SK-N-SH (cell line): Measurements from ENCODE around the gene CGB8. TPM values are rescaled to one million over a fixed set of nuclear protein-coding genes. Genes with fewer than 3 reads are reported as not detected.

Source experiments
- CTCF ChIA-PET: fragments of 300-600, 350-600 bp; formaldehyde crosslinking; extraction: SDS; loops from one replicate; lab custom pipeline; 2021; lab: Yijun Ruan, JAX
- POLR2A ChIA-PET: fragments of 350-600 bp; sonication (Branson Sonifier 250); formaldehyde crosslinking; extraction: SDS; loops from one replicate; lab custom pipeline; 2020; ENCODE audit warnings: antibody characterized with exemption, inconsistent platforms; lab: Yijun Ruan, JAX
- DNase-seq: peaks from one replicate; pipeline ENCODE4 v3.0.0; 2012
- H2AFZ ChIP-seq: fragments of 200-600 bp; sonication (generic); 2 replicates; pipeline ENCODE4 v1.8.1; 2016; ENCODE audit warnings: antibody characterized with exemption, mild to moderate bottlenecking, low read depth
- H3F3A ChIP-seq: fragments of 200-600 bp; sonication (generic); replicated peaks from 2 replicates; pipeline ENCODE3; 2016; ENCODE audit warnings: antibody characterized with exemption, mild to moderate bottlenecking; ENCODE audit not compliant: insufficient read depth
- H3K27ac ChIP-seq, 2 experiments: fragments of 200-500 bp in 1 of 2; fragments of 200-600 bp in 1 of 2; sonication (Bioruptor generic) in 1 of 2; sonication (generic), shearing (Covaris generic) in 1 of 2; 2 replicates each; pipeline versions ENCODE4 v1.5.1 to v1.6.1; 2014 to 2016; ENCODE audit warnings: low read depth in 2 of 2, inconsistent platforms in 1 of 2, low read length in 1 of 2, mild to moderate bottlenecking in 1 of 2, mixed read lengths in 1 of 2
- H3K27me3 ChIP-seq: fragments of 200-600 bp; sonication (generic), shearing (Covaris generic); 2 replicates; pipeline ENCODE4 v1.6.1; 2016; ENCODE audit warnings: mixed run types; ENCODE audit not compliant: insufficient read depth
- H3K36me3 ChIP-seq, 2 experiments: fragments of 200-500 bp in 1 of 2; fragments of 200-600 bp in 1 of 2; sonication (Bioruptor generic) in 1 of 2; sonication (generic) in 1 of 2; replicated peaks in 1 of 2; 2 replicates each; pipeline versions ENCODE3 to v1.5.1; 2014 to 2016; ENCODE audit warnings: low read length in 1 of 2, mild to moderate bottlenecking in 1 of 2; ENCODE audit not compliant: insufficient read depth in 2 of 2, control insufficient read depth in 1 of 2
- H3K4me1 ChIP-seq, 2 experiments: fragments of 200-500 bp in 1 of 2; fragments of 200-600 bp in 1 of 2; sonication (Bioruptor generic) in 1 of 2; sonication (generic), shearing (Covaris generic) in 1 of 2; 2 replicates each; pipeline versions ENCODE4 v1.5.1 to v1.6.1; 2014 to 2016; ENCODE audit warnings: low read depth in 1 of 2, low read length in 1 of 2, mixed run types in 1 of 2; ENCODE audit not compliant: insufficient read depth in 2 of 2, control insufficient read depth in 1 of 2
- H3K4me2 ChIP-seq: fragments of 200-600 bp; sonication (generic), shearing (Covaris generic); 2 replicates; pipeline ENCODE4 v1.6.1; 2017; ENCODE audit warnings: mixed run types
- H3K4me3 ChIP-seq, 2 experiments: fragments of 200-500 bp in 1 of 2; fragments of 200-600 bp in 1 of 2; sonication (Bioruptor generic) in 1 of 2; sonication (generic), shearing (Covaris generic) in 1 of 2; 2 replicates each; pipeline versions ENCODE4 v1.5.1 to v1.8.1; 2014 to 2016; ENCODE audit warnings: low read depth in 2 of 2, inconsistent platforms in 1 of 2, low read length in 1 of 2, mild to moderate bottlenecking in 1 of 2, mixed read lengths in 1 of 2, moderate library complexity in 1 of 2
- H3K79me2 ChIP-seq: fragments of 200-600 bp; sonication (generic); 2 replicates; pipeline ENCODE4 v1.8.1; 2017; ENCODE audit warnings: mild to moderate bottlenecking; ENCODE audit not compliant: insufficient read depth
- H3K9ac ChIP-seq: fragments of 200-600 bp; sonication (generic); 2 replicates; pipeline ENCODE4 v1.6.1; 2017; ENCODE audit warnings: mixed run types
- H3K9me2 ChIP-seq: fragments of 200-600 bp; sonication (generic); 2 replicates; pipeline ENCODE4 v1.6.1; 2017; ENCODE audit warnings: mixed run types
- H3K9me3 ChIP-seq: fragments of 200-600 bp; sonication (generic); 2 replicates; pipeline ENCODE4 v1.6.1; 2017; ENCODE audit warnings: mixed run types, mild to moderate bottlenecking, moderate library complexity
- H4K20me1 ChIP-seq: fragments of 200-600 bp; sonication (generic); 2 replicates; pipeline ENCODE4 v1.6.1; 2017; ENCODE audit warnings: mild to moderate bottlenecking, mixed run types; ENCODE audit not compliant: insufficient read depth
- CHD2 ChIP-seq: fragments of 150-350 bp; IDR thresholded peaks from 2 replicates; pipeline ENCODE4 v1.6.1; 2018; ENCODE audit warnings: low read length; ENCODE audit not compliant: partially characterized antibody
- ELF1 ChIP-seq: IDR thresholded peaks from 2 replicates; pipeline ENCODE4 v1.4.0; 2012
- EZH2phosphoT487 ChIP-seq: fragments of 200-600 bp; sonication (generic); IDR thresholded peaks from 2 replicates; pipeline ENCODE4 v1.6.1; 2017; ENCODE audit warnings: low read depth, mixed run types, mild to moderate bottlenecking, antibody characterized with exemption, moderate library complexity, borderline replicate concordance
- IRF3 ChIP-seq: fragments of 150-350 bp; IDR thresholded peaks from 2 replicates; pipeline ENCODE4 v1.6.1; 2016; ENCODE audit warnings: mild to moderate bottlenecking, low read depth, low read length
- JUND ChIP-seq: IDR thresholded peaks from 2 replicates; pipeline ENCODE4 v1.4.0; 2012
- MAX ChIP-seq: IDR thresholded peaks from 2 replicates; pipeline ENCODE4 v1.4.0; 2012; ENCODE audit warnings: low read depth
- MXI1 ChIP-seq: IDR thresholded peaks from 2 replicates; pipeline ENCODE4 v1.6.1; 2012; ENCODE audit warnings: mild to moderate bottlenecking, low read depth, low read length, improper control_type of control experiment
- PBX3 ChIP-seq: IDR thresholded peaks from 2 replicates; pipeline ENCODE4; 2012
- RAD21 ChIP-seq: IDR thresholded peaks from 2 replicates; pipeline ENCODE4 v1.6.1; 2012; ENCODE audit warnings: mild to moderate bottlenecking, low read length
- RXRA ChIP-seq: IDR thresholded peaks from 2 replicates; pipeline ENCODE4 v1.4.0; 2012; ENCODE audit warnings: low read depth, mild to moderate bottlenecking, borderline replicate concordance
- SIN3A ChIP-seq: IDR thresholded peaks from 2 replicates; pipeline ENCODE4 v1.6.1; 2012; ENCODE audit warnings: low read depth, mild to moderate bottlenecking, low read length, moderate library complexity, borderline replicate concordance
- SMC3 ChIP-seq: IDR thresholded peaks from 2 replicates; pipeline ENCODE4 v1.6.1; 2012; ENCODE audit warnings: low read depth, low read length, improper control_type of control experiment
- TEAD4 ChIP-seq: IDR thresholded peaks from 2 replicates; pipeline ENCODE4 v1.4.0; 2012; ENCODE audit warnings: mild to moderate bottlenecking, borderline replicate concordance; ENCODE audit not compliant: insufficient read depth
- USF1 ChIP-seq: IDR thresholded peaks from 2 replicates; pipeline ENCODE4 v1.4.0; 2012; ENCODE audit warnings: low read depth, borderline replicate concordance
- YY1 ChIP-seq: IDR thresholded peaks from 2 replicates; pipeline ENCODE4 v1.4.0; 2012; ENCODE audit warnings: low read depth, mild to moderate bottlenecking
- ZBTB33 ChIP-seq: IDR thresholded peaks from 2 replicates; pipeline ENCODE4 v1.4.0; 2012; ENCODE audit warnings: low read depth, borderline replicate concordance
- WGBS: methylation state at CpG from one replicate; pipeline ENCODE4 v1.1.6; 2017; ENCODE audit warnings: low lambda C conversion rate; 5-methylcytosine and 5-hydroxymethylcytosine counted together
- polyA plus RNA-seq, 3 experiments: library from polyadenylated mRNA; depleted of rRNA; stranded (reverse); fragments of >200 nt; gene quantifications; 2 replicates each; pipeline ENCODE4 v1.2.3, GENCODE V29; 2012

Gene CGB8
- polyA plus RNA-seq, 1 of the 3 experiments (the other 2 are of a cell fraction), result 0.13 TPM

- TF ChIP-seq ZBTB33 (no peak), IRF3 (no peak)
Measured at GRCh38 chr19:49069026-49069425, 20.1 kb upstream of the CGB8 start (continued).

- WGBS, result 20% methylated on average over 1 of the region's 3 CpGs
Measured at GRCh38 chr19:49067554-49067953, 18.6 kb upstream of the CGB8 start.

GRCh38 chr19:49065905-49066512, 17.1 kb upstream of the CGB8 start:
- Histone ChIP-seq H3K27me3 (no peaks in the 10 kb centered on the region), H3K4me2 (no peak overlapping the region), H2AFZ (no peak overlapping the region), H3K36me3 (no peaks in the 10 kb centered on the region), H3K4me3 (no peak overlapping the region), H4K20me1 (no peaks in the 10 kb centered on the region), H3K9ac (no peak overlapping the region), H3K27ac (no peak overlapping the region), H3K79me2 (peaks cover 21% of the 10 kb centered on the region; the same call in 1 of the 2 replicates), H3K9me3 (no peaks in the 10 kb centered on the region), H3K4me1 (peaks cover 0 to 8% of the 10 kb centered on the region in 2 experiments; a peak in 1 of 4 replicates), H3F3A (peaks cover 3% of the 10 kb centered on the region), H3K9me2 (no peaks in the 10 kb centered on the region)
- ChIA-PET CTCF (interaction anchor here (0.8 to 1.6 kb wide), 2 partner anchors 8 to 48 kb away, joined by 3 to 6 read pairs; partner anchors contain the start of gene LIN7B), POLR2A (no interaction called here)
- DNase-seq, result peak; percentile 33
- WGBS, result 58% methylated on average over 8 of the region's 13 CpGs
- TF ChIP-seq ELF1 (no peak), JUND (no peak), USF1 (no peak), EZH2phosphoT487 (no peak), IRF3 (no peak), TEAD4 (no peak), RXRA (no peak), RAD21 (no peak), YY1 (no peak), MXI1 (no peak), CHD2 (no peak), SMC3 (no peak), PBX3 (no peak)

More at GRCh38 chr19:49067554-49067953, 18.6 kb upstream of the CGB8 start:
- H3K4me2 ChIP-seq, result no peak overlapping the region
- H4K20me1 ChIP-seq, result no peaks in the 10 kb centered on the region
- no peaks in the 10 kb centered on the region for H3K27me3 ChIP-seq
- no peak overlapping the region for H3K27ac ChIP-seq
- no peaks in the 10 kb centered on the region for H3K36me3 ChIP-seq
- no peaks in the 10 kb centered on the region for H3K9me2 ChIP-seq
- no peak overlapping the region for H2AFZ ChIP-seq
- TF ChIP-seq SIN3A (no peak), MAX (no peak), JUND (no peak)
- TF ChIP-seq, all 33 proteins: peak for 0
- Histone ChIP-seq H3K9ac (no peak overlapping the region), H3F3A (peaks cover 8% of the 10 kb centered on the region), H3K4me3 (no peak overlapping the region), H3K9me3 (no peaks in the 10 kb centered on the region), H3K4me1 (peaks cover 0 to 8% of the 10 kb centered on the region in 2 experiments; a peak in 1 of 4 replicates), H3K79me2 (peaks cover 7% of the 10 kb centered on the region; the same call in 1 of the 2 replicates)
- DNase-seq, result no peak
- ChIA-PET POLR2A (no interaction called here), CTCF (interaction anchor here (1.1 to 1.5 kb wide), 2 partner anchors 10 to 131 kb away, joined by 3 to 4 read pairs; partner anchors contain the start of gene CGB7)
